OCI-LY1 (cell line): ENCODE results near the gene YEATS4.

ENCODE experiments used
- H2AFZ ChIP-seq: fragments of 200-600 bp; sonication (generic), shearing (Covaris generic); 2 replicates; pipeline ENCODE4 v1.6.0; 2014; ENCODE audit warnings: antibody characterized with exemption, mild to moderate bottlenecking, low read length
- H3F3A ChIP-seq: fragments of 200-600 bp; sonication (generic), shearing (Covaris generic); 2 replicates; pipeline ENCODE4 v1.6.0; 2014; ENCODE audit warnings: mild to moderate bottlenecking, antibody characterized with exemption, low read length, moderate library complexity; ENCODE audit not compliant: insufficient read depth
- H3K27ac ChIP-seq: fragments of 200-600 bp; sonication (generic); 2 replicates; pipeline ENCODE4 v1.5.1; 2014; ENCODE audit warnings: low read length, mixed run types, mild to moderate bottlenecking, low read depth; ENCODE audit not compliant: poor library complexity, severe bottlenecking
- H3K27me3 ChIP-seq: fragments of 200-600 bp; sonication (generic); 2 replicates; pipeline ENCODE4 v1.6.0; 2014; ENCODE audit warnings: antibody characterized with exemption, mild to moderate bottlenecking, low read length, moderate library complexity; ENCODE audit not compliant: insufficient read depth
- H3K36me3 ChIP-seq: fragments of 200-600 bp; sonication (generic); 2 replicates; pipeline ENCODE4 v1.6.1; 2014; ENCODE audit warnings: mild to moderate bottlenecking, antibody characterized with exemption, low read length, moderate library complexity, mixed read lengths; ENCODE audit not compliant: insufficient read depth
- H3K4me1 ChIP-seq: fragments of 200-600 bp; sonication (generic); 2 replicates; pipeline ENCODE4 v1.5.1; 2014; ENCODE audit warnings: mild to moderate bottlenecking, low read length, moderate library complexity; ENCODE audit not compliant: insufficient read depth, severe bottlenecking
- H3K4me2 ChIP-seq: fragments of 200-600 bp; sonication (generic), shearing (Covaris generic); 2 replicates; pipeline ENCODE4 v1.6.1; 2014; ENCODE audit warnings: low read length
- H3K4me3 ChIP-seq: fragments of 200-600 bp; sonication (generic); 2 replicates; pipeline ENCODE4 v1.5.1; 2014; ENCODE audit warnings: low read length, low read depth, mild to moderate bottlenecking, mixed read lengths; ENCODE audit not compliant: poor library complexity, severe bottlenecking
- H3K79me2 ChIP-seq: fragments of 200-600 bp; shearing (Covaris generic); 2 replicates; pipeline ENCODE4 v1.6.1; 2016; ENCODE audit warnings: mixed run types, low read length, mixed read lengths; ENCODE audit not compliant: insufficient read depth
- H3K9ac ChIP-seq: fragments of 200-600 bp; sonication (generic), shearing (Covaris generic); 2 replicates; pipeline ENCODE4 v1.6.1; 2014; ENCODE audit warnings: mild to moderate bottlenecking, low read length, mixed read lengths
- H3K9me2 ChIP-seq: fragments of 200-600 bp; sonication (generic), shearing (Covaris generic); 2 replicates; pipeline ENCODE4 v1.6.1; 2014; ENCODE audit warnings: low read depth, mild to moderate bottlenecking, low read length, mixed read lengths
- H3K9me3 ChIP-seq: fragments of 200-600 bp; shearing (Covaris generic); 2 replicates; pipeline ENCODE4 v1.6.1; 2014; ENCODE audit warnings: low read length, mixed read lengths
- H4K20me1 ChIP-seq: fragments of 200-600 bp; sonication (generic), shearing (Covaris generic); 2 replicates; pipeline ENCODE4 v1.6.0; 2016; ENCODE audit warnings: mild to moderate bottlenecking, low read length; ENCODE audit not compliant: insufficient read depth
- EZH2 ChIP-seq: fragments of 200-600 bp; sonication (generic), shearing (Covaris generic); IDR thresholded peaks from 2 replicates; pipeline ENCODE4 v1.8.0; 2017; ENCODE audit warnings: borderline replicate concordance, mixed run types, mild to moderate bottlenecking, antibody characterized with exemption, low read length, moderate library complexity, mixed read lengths
- TF ChIP-seq, protein P1 (sequence below): fragments of 200-600 bp; sonication (generic), shearing (Covaris generic); IDR thresholded peaks from 2 replicates; pipeline ENCODE4 v1.5.1; 2017; ENCODE audit warnings: mild to moderate bottlenecking, antibody characterized with exemption, low read length, moderate library complexity, mixed read lengths

Gene YEATS4

DNA sequence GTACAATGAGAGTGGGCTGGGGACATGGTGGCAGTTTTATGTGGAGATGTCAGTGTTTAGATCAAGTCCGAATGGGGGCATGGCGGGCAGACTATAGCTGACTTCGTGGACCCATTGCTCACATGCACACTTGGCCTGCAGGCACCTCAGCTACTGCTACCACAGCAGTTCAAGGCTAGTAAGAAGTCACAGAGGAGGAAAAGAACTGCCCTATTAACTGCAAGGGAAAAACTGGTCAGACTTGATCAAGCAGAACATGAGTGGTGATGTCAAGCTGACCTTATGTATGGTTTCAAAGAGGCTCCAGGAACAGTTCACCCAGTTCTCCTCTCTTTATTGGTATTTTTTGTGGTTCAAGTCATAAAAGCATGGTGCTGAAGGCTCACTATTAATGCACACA lies 80.5 kb downstream of the YEATS4 start:
- H3K9me3 ChIP-seq, result no peaks in the 10 kb centered on the region
- H3K4me3 ChIP-seq, result no peak overlapping the region
- no peaks in the 10 kb centered on the region for H3F3A ChIP-seq
- no peaks in the 10 kb centered on the region for H3K4me1 ChIP-seq
- TF ChIP-seq, protein P1, sequence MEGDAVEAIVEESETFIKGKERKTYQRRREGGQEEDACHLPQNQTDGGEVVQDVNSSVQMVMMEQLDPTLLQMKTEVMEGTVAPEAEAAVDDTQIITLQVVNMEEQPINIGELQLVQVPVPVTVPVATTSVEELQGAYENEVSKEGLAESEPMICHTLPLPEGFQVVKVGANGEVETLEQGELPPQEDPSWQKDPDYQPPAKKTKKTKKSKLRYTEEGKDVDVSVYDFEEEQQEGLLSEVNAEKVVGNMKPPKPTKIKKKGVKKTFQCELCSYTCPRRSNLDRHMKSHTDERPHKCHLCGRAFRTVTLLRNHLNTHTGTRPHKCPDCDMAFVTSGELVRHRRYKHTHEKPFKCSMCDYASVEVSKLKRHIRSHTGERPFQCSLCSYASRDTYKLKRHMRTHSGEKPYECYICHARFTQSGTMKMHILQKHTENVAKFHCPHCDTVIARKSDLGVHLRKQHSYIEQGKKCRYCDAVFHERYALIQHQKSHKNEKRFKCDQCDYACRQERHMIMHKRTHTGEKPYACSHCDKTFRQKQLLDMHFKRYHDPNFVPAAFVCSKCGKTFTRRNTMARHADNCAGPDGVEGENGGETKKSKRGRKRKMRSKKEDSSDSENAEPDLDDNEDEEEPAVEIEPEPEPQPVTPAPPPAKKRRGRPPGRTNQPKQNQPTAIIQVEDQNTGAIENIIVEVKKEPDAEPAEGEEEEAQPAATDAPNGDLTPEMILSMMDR, result no peak
- no peak for TF ChIP-seq EZH2
- no peaks in the 10 kb centered on the region for H4K20me1 ChIP-seq
- H3K9me2 ChIP-seq, result no peaks in the 10 kb centered on the region
- no peaks in the 10 kb centered on the region for H3K27me3 ChIP-seq
- no peak overlapping the region for H3K27ac ChIP-seq
- no peak overlapping the region for H3K4me2 ChIP-seq
- H3K36me3 ChIP-seq, result no peaks in the 10 kb centered on the region
- no peaks in the 10 kb centered on the region for H3K79me2 ChIP-seq
- H3K9ac ChIP-seq, result no peak overlapping the region
- H2AFZ ChIP-seq, result no peak overlapping the region
